Type B pancreatic cell (in vitro differentiated cells): ENCODE measurements around the gene RNF11. TPM values are rescaled to one million over a fixed set of nuclear protein-coding genes. Genes with fewer than 3 reads are reported as not detected.
A peak's percentile ranks its signal among the peaks of the same experiment; 100 is the strongest.
"Not testable (repeated sequence)": the region's sequence is repeated elsewhere in the genome, so short reads cannot be mapped to it uniquely, and the experiment has no call there.

Source experiments
- DNase-seq: peaks from one replicate; pipeline ENCODE4 v3.0.0; 2021; ENCODE audit warnings: mixed read lengths; ENCODE audit not compliant: unreplicated experiment; ENCODE audit errors: extremely low spot score
- H3K27ac Mint-ChIP-seq: 2 replicates; pipeline ENCODE4 v1.8.0; 2021; ENCODE audit warnings: mild to moderate bottlenecking, mixed read lengths
- H3K27me3 Mint-ChIP-seq: 2 replicates; pipeline ENCODE4 v1.8.0; 2021; ENCODE audit warnings: mixed read lengths
- H3K36me3 Mint-ChIP-seq: 2 replicates; pipeline ENCODE4 v1.8.0; 2021; ENCODE audit warnings: mixed read lengths
- H3K4me1 Mint-ChIP-seq: one replicate; pipeline ENCODE4 v1.8.0; 2021; ENCODE audit warnings: mixed read lengths; ENCODE audit not compliant: unreplicated experiment
- H3K4me3 Mint-ChIP-seq: 2 replicates; pipeline ENCODE4 v1.8.0; 2021; ENCODE audit warnings: mild to moderate bottlenecking, mixed read lengths
- H3K9me3 Mint-ChIP-seq: 2 replicates; pipeline ENCODE4 v1.8.0; 2021; ENCODE audit warnings: mixed read lengths
- total RNA-seq: library from RNA; stranded (reverse); gene quantifications from 2 replicates; pipeline ENCODE4 v1.2.1, GENCODE V29; 2021; ENCODE audit warnings: low replicate concordance
- TF ChIP-seq, protein P1 (sequence below): fragments of 200-600 bp; sonication (generic); conservative IDR thresholded peaks from 2 replicates; pipeline ENCODE4 v1.5.0; 2021; ENCODE audit warnings: antibody characterized with exemption, mild to moderate bottlenecking

RNF11 gene
- total RNA-seq, 1 donor from 2014 or later: 61.8 TPM

DNA sequence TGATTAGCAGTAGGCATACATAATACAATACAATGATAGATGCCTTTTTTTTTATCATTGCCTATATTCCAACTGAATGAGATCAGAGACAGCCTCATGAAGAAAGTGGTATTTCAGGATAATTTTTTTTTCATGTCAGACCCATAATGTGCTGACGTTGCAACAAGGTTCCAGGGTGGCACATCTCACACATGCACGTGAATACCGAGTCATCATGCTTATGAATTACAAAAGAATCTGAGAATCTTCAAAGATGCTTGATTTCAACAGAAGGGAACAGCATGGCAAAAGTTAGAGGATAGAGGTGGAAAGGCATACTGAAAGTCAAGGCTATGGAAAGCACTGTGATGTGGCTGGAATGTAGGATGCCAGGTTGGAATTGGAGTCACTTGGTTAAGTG, 5.0 kb upstream of the RNF11 start:
- peak overlapping the region; percentile 3 for H3K4me3 Mint-ChIP-seq

DNA sequence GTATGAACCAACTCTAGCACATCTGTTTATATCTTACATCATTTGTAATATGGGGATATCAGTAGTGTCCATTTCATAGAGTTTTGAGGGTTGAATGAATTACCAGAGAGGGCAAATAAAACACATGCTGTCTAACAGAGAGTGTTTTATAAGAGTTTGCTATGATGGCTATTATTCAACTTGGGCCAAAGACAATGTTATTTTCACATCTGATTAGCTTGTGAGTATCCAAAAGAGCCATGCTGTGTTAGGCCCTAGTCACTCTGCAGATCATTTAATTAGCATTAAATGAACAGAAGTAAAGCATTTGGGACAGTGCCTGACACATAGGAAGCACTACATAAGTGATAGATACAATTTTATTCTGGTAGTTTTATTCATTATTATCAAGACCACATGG, 4.2 kb upstream of the RNF11 start:
- Mint-ChIP-seq H3K27ac (no peak overlapping the region), H3K4me1 (peaks cover 11% of the 10 kb centered on the region)
- TF ChIP-seq, protein P1, sequence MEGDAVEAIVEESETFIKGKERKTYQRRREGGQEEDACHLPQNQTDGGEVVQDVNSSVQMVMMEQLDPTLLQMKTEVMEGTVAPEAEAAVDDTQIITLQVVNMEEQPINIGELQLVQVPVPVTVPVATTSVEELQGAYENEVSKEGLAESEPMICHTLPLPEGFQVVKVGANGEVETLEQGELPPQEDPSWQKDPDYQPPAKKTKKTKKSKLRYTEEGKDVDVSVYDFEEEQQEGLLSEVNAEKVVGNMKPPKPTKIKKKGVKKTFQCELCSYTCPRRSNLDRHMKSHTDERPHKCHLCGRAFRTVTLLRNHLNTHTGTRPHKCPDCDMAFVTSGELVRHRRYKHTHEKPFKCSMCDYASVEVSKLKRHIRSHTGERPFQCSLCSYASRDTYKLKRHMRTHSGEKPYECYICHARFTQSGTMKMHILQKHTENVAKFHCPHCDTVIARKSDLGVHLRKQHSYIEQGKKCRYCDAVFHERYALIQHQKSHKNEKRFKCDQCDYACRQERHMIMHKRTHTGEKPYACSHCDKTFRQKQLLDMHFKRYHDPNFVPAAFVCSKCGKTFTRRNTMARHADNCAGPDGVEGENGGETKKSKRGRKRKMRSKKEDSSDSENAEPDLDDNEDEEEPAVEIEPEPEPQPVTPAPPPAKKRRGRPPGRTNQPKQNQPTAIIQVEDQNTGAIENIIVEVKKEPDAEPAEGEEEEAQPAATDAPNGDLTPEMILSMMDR: no peak

More for the DNA sequence above, 5.0 kb upstream of the RNF11 start:
- Mint-ChIP-seq H3K27me3 (no peaks in the 10 kb centered on the region), H3K27ac (peak overlapping the region; percentile 68), H3K4me1 (peaks cover 11% of the 10 kb centered on the region), H3K36me3 (no peaks in the 10 kb centered on the region), H3K9me3 (no peaks in the 10 kb centered on the region)
- DNase-seq: no peak
- TF ChIP-seq, protein P1: no peak

DNA sequence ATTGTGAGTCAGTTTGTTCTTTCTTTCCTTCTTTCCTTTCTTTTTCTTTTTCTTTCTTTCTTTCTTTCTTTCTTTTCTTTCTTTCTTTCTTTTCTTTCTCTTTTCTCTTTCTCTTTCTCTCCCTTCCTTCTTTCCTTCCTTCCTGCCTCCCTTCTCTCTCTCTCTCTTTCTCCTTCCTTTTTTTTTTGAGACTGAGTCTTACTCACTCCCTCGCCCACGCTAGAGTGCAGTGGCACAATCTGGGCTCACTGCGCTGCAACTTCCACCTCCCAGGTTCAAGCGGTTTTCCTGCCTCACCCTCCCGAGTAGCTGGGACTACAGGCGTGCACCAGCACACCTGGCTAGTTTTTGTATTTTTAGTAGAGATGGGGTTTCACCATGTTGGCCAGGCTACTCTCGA, 1.8 kb upstream of the RNF11 start:
- H3K27me3 Mint-ChIP-seq, H3K4me3 Mint-ChIP-seq, DNase-seq, H3K27ac Mint-ChIP-seq, H3K36me3 Mint-ChIP-seq, H3K9me3 Mint-ChIP-seq: not testable (repeated sequence)
- H3K4me1 Mint-ChIP-seq: peaks cover 14% of the 10 kb centered on the region

More for the DNA sequence above, 4.2 kb upstream of the RNF11 start:
- no peak overlapping the region for H3K4me3 Mint-ChIP-seq
- no peaks in the 10 kb centered on the region for H3K9me3 Mint-ChIP-seq
- no peak for DNase-seq
- H3K36me3 Mint-ChIP-seq: no peaks in the 10 kb centered on the region
- H3K27me3 Mint-ChIP-seq: no peaks in the 10 kb centered on the region

DNA sequence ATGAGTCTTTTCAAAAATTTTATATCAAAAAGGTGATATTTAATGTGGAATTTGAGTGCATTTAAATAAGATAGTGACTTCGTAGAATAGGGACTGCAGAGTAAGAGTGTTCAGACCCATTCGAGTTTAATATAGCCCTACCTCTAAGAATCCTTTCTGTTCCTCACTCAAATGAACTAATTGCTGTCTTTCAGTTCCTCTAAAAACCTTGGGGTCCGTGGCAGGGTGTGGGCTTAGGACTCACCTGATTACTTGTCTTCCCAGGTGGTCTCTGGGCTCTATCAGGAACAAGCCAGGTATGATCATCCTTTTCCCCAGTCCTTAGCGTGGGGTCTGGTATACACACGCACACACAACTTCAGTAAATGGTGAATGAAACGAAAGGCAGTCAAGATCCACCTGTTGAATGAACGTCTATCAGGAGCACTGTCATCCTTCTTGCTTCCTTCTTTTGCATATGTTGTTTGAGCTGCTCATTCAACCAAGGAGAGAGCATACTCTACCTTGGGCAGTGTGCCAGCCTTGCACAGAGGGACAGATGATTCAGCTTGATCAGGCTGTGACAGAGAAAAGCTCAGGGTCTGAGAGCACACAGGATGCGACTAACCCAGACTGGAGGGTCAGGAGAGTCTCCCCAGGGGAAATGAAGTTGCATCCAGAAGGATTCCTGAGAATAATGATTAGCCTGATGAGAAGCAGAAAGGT, 1.2 kb upstream of the RNF11 start:
- Mint-ChIP-seq H3K4me3 (peak overlapping the region; percentile 94), H3K9me3 (no peaks in the 10 kb centered on the region), H3K4me1 (peaks cover 21% of the 10 kb centered on the region), H3K27me3 (no peaks in the 10 kb centered on the region), H3K36me3 (no peaks in the 10 kb centered on the region), H3K27ac (peak overlapping the region; percentile 96)
- no peak for DNase-seq
- TF ChIP-seq, protein P1: no peak

DNA sequence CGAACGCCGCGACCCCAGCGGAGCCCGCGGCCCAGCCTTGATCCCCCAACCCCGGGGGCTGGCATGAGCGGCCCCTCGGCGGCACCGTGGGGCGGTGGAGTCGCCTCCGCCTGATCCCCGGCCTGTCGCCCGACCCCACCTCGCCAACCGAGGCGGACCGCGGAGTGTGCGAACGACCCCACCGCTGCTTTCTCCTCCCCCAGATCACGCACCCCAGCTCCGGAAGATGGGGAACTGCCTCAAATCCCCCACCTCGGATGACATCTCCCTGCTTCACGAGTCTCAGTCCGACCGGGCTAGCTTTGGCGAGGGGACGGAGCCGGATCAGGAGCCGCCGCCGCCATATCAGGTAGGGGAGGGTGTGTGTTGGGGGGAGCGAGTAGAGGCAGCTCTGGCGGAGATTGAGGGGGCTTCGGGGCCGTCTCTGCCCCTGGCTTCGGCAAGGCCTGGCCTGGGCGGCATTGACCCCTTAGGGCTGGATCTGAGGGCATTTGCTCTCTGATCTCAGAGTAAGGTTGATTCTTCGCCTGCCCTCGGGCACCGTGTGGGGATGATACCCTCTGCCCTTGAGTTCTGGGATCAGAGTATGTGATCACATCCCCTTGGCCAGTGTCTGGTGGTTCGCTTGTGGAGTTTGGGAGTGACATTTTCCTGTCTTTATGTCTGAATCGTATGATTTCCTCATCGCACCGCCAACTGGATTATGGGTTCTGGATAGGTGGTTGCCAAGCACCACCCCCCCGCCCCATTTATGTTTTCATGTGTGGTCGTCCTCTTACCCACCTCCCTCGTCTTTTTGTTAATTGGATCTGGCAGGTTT, 668 bp downstream of the RNF11 start:
- no peak for DNase-seq
- H3K4me3 Mint-ChIP-seq: no peak overlapping the region
- H3K9me3 Mint-ChIP-seq: no peaks in the 10 kb centered on the region
- TF ChIP-seq, protein P1: no peak
- no peak overlapping the region for H3K27ac Mint-ChIP-seq
- H3K36me3 Mint-ChIP-seq: no peaks in the 10 kb centered on the region
- H3K4me1 Mint-ChIP-seq: peaks cover 35% of the 10 kb centered on the region
- H3K27me3 Mint-ChIP-seq: no peaks in the 10 kb centered on the region
